NCI-H1694 (cell line): ENCODE measurements around the gene SNAI3.
"Not testable (repeated sequence)": the region's sequence is repeated elsewhere in the genome, so short reads cannot be mapped to it uniquely, and the experiment has no call there.

Experiments used
- DNase-seq: peaks from one replicate; lab custom pipeline; 2025; lab: John Stamatoyannopoulos, UW

SNAI3 gene

DNA sequence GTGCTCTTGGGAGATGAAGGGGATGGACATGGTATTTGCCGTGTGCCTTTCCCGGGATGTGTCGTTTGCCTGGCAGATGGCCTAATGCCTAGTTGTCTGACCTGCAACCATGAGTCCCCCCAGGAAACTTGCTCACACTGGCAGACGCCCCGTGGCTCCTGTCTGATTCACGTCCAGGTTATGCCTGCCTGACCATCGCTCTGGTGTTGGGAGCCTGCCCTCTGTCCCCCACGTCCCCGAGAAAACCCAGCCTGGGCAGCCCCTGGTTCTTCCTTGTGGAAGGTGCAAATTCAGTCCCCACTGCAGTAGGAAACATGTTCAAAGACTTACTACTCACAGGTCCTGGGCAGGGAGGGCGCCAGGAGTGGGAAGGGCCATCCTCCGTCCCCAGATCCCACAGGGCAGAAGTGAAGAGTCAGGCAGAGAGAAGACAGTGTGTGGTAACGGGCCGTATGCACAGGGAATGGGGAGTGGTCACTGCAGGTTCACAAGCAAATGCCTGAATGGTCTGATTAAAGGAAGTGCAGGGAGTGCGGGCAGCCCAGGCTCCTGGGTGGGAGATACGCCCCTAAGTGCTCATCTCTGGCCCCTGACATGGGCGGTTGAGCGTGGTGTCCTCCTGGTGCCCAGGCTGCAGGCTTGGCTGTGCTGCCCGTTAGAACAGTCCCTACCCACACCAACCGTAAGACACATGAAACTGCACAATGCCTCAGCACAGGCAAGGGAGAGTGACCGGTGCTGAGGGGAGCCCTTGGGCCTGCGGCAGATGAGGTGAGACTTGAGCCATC is 4.2 kb upstream of the SNAI3 start:
- no peak for DNase-seq

- no peak for DNase-seq
These were observed 1.9 kb upstream of the SNAI3 start for GRCh38 chr16:88688013-88688778.

DNA sequence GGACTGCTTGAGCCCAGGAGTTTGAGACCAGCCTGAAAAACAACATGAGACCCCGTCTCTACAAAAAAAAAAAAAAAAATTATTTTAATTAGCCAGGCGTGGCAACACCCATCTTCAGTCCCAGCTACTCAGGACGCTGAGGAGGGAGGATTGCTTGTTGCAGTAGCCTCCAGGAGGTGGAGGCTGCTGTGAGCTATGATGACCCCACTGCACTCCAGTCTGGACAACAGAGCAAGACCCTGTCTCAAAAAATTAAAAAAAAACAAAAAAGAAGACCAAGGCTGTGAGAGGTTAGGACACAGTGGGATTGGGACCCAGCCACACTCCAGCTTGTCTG is 1.3 kb upstream of the SNAI3 start:
- DNase-seq, result no peak

DNA sequence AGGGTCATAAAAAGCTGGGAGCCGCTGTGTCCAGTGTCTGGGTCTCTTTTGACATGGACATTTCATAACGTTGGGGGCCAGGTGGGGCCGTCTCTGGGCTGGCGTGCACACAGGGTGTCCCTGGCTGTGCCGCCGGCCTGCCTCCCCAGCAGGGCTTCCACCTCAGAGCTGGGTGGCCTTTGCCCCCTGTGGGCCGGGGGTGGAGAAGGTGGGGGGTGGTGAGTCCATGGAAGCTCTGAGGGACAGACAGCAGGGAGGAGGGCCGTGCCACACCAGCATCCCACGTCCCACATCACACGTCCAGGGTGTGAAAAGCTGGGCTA is 908 bp upstream of the SNAI3 start:
- DNase-seq, result no peak

DNA sequence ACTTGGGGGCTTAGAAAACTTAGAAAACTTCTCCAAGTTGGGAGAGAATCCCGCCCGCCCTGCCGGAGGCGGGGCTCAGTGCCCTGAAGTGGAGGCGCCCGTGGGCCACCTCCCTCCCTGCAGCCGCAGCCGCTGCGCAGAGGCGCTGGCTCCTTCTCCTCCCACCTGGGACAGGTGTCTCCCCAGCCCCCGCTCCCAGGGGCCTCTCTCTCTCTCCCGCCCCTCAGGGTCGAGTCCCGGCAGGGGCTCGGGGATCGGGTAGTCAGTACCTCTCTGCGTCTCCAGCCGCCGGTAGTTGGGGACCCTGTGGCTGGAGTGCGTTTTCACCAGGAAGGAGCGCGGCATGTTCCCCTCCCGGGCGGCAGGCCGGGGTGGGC is 257 bp downstream of the SNAI3 start:
- DNase-seq, result no peak

GRCh38 chr16:88685156-88686061 is 898 bp downstream of the SNAI3 start:
- no peak for DNase-seq

- no peak for DNase-seq
These were observed 1.6 kb downstream of the SNAI3 start for GRCh38 chr16:88684569-88685155.

DNA sequence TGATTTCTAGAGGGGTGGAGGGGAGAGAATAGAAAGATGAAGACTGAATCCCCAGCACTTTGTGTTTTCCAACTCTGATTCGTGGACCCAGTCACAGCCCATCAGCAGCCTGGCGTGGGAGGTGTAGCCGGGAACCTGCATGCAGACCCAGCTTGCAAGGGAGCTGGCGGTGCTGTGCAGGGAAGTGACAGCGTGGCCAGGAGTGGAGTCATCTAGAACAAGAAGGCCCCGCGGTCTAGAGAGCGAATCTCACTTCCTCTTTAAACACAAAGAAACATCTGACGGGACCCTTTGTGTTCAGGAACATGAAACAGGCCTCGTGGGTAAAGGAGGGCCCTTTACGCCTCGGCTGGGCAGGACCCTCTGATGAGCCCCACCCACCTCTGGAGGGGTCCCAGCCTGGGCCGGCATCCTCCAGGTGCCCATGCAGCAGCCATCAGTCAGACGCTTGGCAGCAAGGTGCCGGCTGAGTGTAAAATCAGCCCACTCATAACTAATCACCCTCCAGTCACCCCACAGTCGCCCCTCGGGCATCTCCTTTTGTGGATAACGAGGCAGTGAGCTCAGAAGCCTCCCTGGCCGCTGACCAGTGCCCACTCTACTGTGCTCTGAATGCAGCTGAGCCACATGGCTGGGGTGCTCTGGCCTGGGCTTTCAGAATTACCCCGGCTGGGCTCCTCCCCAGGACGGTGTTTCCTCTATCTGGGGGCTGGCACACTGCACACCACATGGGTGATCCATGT is 4.4 kb downstream of the SNAI3 start:
- DNase-seq, result no peak

DNA sequence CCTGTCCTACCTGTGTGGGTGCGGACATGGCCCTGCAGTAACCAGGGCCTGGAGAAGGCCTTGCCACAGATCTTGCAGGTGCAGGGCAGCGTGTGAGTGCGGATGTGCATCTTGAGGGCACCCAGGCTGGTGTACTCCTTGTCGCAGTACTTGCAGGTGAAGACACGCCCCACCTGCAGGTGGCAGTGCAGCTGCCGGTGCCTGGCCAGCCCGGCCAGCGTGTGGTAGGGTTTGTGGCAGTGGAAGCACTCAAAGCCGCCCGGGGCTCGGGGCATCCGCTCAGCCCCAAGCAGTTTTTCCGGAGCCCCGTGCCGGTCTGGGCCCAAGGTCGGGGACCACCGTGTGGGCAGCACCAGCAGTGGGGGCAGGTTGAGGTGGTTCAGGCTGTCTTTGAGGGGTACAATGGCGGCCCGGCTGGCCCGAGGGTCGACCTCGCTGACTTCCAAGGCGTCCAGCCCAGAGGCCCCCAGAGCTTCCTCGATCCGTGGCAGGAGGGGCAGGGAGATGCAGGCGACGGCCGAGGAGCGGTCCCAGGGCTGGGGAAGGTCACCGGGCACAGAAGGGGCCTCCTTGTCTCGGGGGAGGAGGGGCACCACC is 5.1 kb downstream of the SNAI3 start:
- DNase-seq, result no peak

GRCh38 chr16:88680554-88681083 is 5.7 kb downstream of the SNAI3 start:
- DNase-seq, result no peak

DNA sequence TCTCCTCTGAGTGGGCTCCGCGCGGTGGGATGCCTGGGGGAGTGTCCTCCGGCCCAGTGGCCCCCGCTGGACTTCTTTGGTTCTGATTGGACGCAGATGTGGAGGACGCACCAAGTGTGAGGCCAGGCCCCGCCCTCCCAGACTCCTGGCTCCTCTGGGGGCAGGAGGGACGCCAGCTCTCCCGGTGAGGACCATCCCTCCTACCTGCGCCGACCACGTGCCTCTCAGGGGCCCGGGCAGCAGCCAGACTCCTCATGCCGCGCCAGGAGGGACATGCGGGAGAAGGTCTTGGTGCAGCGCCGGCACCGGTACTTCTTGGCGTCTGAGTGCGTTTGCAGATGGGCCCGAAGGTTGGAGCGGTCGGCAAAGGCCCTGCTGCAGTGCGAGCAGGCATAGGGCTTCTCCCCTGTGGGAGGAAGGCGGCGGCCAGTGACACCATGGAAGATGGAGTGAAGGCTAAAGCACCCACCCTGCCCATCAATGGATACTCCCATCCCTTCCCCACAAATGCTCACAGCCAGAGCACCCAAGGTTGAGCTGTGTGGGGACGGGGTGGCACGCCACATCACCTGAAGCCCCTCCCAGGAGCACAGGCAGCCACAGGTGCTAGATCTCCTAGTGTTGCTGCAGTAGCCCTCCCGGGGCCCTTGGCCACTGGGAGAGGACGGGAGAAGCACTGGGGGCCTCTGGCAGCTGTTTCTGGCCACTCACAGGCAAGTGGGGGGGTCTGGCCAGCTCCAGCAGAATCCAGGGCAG is 7.9 kb downstream of the SNAI3 start:
- no peak for DNase-seq

DNA sequence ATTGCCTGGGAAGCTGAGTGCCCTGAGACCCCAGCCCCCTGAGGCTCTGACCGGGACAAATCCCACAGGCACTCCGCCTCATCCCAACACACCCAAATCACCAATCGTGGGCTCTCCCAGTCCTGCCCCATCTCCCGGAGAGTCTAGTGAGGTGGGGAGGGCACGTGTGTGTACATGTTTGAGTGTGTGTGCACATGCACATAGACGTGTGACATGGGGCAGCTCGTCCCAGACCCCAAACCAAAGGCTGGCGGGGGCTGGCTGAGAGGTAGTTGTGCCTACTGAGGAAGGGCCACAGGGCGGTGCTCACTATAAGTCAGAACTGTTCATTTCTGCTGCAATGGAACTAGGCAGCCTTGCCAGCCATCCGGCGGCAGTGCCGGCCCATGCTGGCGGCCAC is 8.6 kb downstream of the SNAI3 start:
- DNase-seq, result no peak

- DNase-seq, result no peak
These were observed 9.6 kb downstream of the SNAI3 start for GRCh38 chr16:88676502-88677242.

DNA sequence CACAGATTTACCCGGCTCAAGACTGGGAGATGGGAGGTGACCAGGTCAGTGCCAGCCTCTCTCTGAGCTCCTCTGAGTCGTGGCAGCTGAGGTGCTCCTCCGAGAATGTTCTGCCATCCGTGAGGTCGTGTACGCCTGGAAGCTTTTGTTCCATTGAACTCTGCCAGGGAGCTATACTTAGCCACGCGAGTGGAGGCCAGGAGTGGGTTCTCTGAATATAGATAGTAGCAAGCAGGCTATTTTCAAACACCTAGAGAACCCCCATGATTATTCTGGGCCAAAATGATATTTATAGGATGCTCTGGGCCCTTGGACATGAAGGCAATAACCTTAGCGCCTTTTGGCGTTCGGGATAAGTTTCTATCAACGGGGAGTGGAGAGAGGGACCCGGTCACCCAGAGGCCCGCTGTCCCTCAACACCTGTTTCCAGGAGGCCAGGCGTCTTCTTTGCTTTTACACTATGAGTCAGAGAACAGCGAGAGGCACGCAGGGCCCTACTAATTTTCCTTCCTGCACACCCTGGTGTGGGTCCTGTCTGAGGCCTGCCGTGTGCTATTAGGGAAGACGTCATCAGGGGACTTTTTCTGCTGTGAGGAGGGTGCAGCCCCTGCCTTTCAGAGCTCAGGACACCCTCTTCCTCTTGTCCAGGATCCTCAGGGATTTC is 12.5 kb downstream of the SNAI3 start:
- DNase-seq, result no peak

DNA sequence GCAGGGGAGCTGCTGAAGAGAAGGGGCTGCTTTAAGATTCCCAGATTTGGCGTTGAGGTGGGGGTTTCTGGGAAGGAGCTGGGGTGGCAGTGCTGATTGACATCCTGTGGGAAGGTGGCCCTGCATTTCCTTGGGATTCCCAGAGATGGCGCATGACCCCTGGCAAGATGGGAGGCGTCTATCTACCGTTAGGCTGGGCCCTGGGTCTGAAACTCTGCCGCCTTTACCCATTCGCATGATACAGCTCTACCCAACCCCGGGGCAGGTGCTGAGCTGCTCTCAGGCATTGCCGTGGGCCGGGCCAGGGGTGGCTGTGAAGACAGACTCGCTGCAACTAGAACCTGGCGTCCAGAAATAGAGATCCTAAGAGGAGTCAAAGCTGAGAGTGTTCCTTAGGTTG is 13.5 kb downstream of the SNAI3 start:
- DNase-seq, result no peak

GRCh38 chr16:88671806-88672205 is 14.5 kb downstream of the SNAI3 start:
- no peak for DNase-seq

GRCh38 chr16:88669980-88670379 is 16.3 kb downstream of the SNAI3 start:
- no peak for DNase-seq

GRCh38 chr16:88669493-88669892 is 16.8 kb downstream of the SNAI3 start:
- DNase-seq, result not testable (repeated sequence)

DNA sequence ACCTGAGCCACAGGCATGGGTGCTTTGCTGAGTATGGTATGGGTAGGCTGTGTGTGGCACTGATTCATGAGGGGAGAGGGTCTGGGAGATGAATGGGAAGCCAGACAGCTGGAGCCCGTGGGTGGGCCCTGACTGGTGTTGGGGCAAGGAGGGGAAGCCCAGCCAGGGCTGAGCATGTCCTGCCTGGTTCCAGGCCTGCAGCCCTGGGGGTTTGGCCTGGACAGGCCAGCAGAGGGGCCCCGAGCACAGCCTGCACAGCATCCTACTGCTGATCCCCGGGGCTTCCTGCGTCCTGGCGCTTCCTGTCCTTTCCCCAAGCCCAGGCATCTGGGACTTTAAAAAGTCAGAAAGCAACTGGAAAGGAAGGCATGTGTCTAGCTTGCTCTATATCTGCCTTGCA is 18.8 kb downstream of the SNAI3 start:
- DNase-seq, result no peak
